Calu3 (cell line): ENCODE data around the gene RSRP1. TPM values are rescaled to one million over a fixed set of nuclear protein-coding genes. Genes with fewer than 3 reads are reported as not detected.
"Not testable (repeated sequence)": the region's sequence is repeated elsewhere in the genome, so short reads cannot be mapped to it uniquely, and the experiment has no call there.

Experiments used
- BruUV-seq: library from RNA; stranded (reverse); fragments of 400-500 nt; replicated peaks from 2 replicates; lab custom pipeline; 2021; lab: Mats Ljungman, UMichigan
- CTCF ChIA-PET: fragments of 300-600 bp; sonication (Branson Sonifier 250); formaldehyde crosslinking; loops from one replicate; lab custom pipeline; 2022; ENCODE audit warnings: antibody characterized with exemption; lab: Charles Lee
- DNase-seq: peaks from one replicate; pipeline ENCODE4 v3.0.0; 2022
- H3K27ac Mint-ChIP-seq: one replicate; pipeline ENCODE4 v1.8.0; 2022; ENCODE audit warnings: mixed read lengths; ENCODE audit not compliant: unreplicated experiment
- H3K27me3 Mint-ChIP-seq: one replicate; pipeline ENCODE4 v1.8.0; 2022; ENCODE audit warnings: mixed read lengths; ENCODE audit not compliant: unreplicated experiment
- H3K36me3 Mint-ChIP-seq: one replicate; pipeline ENCODE4 v1.8.0; 2022; ENCODE audit warnings: mild to moderate bottlenecking, moderate library complexity, mixed read lengths; ENCODE audit not compliant: insufficient read depth, unreplicated experiment
- H3K4me1 Mint-ChIP-seq: one replicate; pipeline ENCODE4 v1.8.0; 2022; ENCODE audit warnings: mild to moderate bottlenecking, low read depth, mixed read lengths; ENCODE audit not compliant: unreplicated experiment
- H3K4me3 Mint-ChIP-seq: one replicate; pipeline ENCODE4 v1.8.0; 2022; ENCODE audit warnings: mild to moderate bottlenecking, low read depth, moderate library complexity, mixed read lengths; ENCODE audit not compliant: unreplicated experiment
- H3K9me3 Mint-ChIP-seq: one replicate; pipeline ENCODE4 v1.8.0; 2022; ENCODE audit warnings: low read depth, mixed read lengths; ENCODE audit not compliant: unreplicated experiment
- intact Hi-C: fragments of 100-400 bp; cut with micrococcal nuclease; formaldehyde crosslinking; loops from one replicate; pipeline ENCODE4 v1.10.0; 2022; ENCODE audit not compliant: unreplicated experiment
- total RNA-seq: library from RNA; stranded (reverse); gene quantifications from 2 replicates; pipeline ENCODE4 v1.2.3, GENCODE V29; 2022

The RSRP1 gene
- total RNA-seq, 1 experiment from 2014 or later, result 56.9 TPM

DNA sequence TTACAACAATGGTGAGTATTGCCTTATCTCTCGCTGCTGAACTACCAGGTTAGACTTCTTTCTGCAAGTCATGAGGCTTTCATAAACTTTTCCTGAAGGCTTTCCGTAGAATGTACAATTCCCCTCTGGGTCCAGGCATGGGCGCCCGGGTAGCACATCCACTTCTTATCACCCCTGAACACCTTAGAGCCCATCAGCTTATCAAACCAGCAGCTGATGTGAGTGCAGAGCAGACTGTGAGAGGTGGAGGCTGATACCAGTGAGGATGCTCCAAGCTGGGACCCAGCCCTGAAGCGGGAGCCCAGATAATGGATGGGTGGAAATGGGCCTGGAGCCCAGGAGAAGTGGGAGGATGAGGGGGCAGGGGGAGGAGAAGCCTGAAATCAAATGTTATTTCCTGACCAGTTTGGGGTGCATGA, 32.4 kb upstream of the RSRP1 start:
- H3K4me1 Mint-ChIP-seq, H3K36me3 Mint-ChIP-seq, H3K9me3 Mint-ChIP-seq, DNase-seq, H3K27me3 Mint-ChIP-seq, intact Hi-C loops, H3K4me3 Mint-ChIP-seq, H3K27ac Mint-ChIP-seq, BruUV-seq: not testable (repeated sequence)
- CTCF ChIA-PET, result interaction anchor here (0.7 kb wide), 1 partner anchor 30 kb away, joined by 5 read pairs; no protein-coding TSS in a partner anchor

DNA sequence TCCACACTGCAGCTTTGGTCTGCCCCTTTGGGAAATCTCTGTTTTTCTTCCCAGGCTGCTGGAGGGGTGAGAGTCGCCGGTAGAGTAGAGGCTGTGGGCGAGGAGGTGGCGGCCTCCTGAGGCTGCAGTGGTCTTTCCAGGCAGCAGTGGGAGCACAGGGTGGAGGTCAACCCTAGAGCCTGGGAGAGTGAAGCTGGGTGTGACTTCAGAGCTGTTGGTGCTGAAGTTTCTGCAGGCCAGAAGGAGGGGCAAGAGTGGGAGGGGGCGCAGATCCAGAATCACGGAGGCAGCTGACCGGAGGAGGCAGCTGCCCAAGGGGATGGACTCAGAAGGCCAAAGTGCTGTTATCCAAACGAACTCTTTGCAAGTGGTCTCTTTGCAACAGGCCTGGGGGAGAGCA, 31.5 kb upstream of the RSRP1 start:
- DNase-seq, H3K36me3 Mint-ChIP-seq, intact Hi-C loops, H3K4me3 Mint-ChIP-seq, H3K9me3 Mint-ChIP-seq, H3K4me1 Mint-ChIP-seq, BruUV-seq, H3K27ac Mint-ChIP-seq, CTCF ChIA-PET, H3K27me3 Mint-ChIP-seq: not testable (repeated sequence)

DNA sequence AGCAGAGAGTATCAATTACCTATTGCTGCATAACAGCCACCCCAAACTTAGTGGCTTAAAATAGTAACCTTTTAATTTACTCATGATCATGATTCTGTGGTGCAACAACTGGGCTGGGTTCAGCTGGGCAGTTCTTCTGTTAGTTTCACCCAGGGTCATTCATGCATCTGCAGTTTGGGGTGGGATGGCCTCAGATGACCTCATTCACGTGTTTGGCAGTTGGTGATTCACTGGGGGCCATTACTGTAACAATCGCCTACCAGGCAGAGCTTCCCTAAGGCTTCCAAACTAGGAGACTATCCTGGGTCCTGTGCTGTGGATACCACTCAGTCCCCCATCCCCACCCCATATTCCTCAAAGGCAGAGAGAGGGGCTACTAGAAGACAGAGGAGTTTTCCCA, 31.1 kb upstream of the RSRP1 start:
- H3K27me3 Mint-ChIP-seq, H3K36me3 Mint-ChIP-seq, H3K9me3 Mint-ChIP-seq, H3K27ac Mint-ChIP-seq, DNase-seq, H3K4me3 Mint-ChIP-seq, intact Hi-C loops, BruUV-seq, CTCF ChIA-PET, H3K4me1 Mint-ChIP-seq: not testable (repeated sequence)

DNA sequence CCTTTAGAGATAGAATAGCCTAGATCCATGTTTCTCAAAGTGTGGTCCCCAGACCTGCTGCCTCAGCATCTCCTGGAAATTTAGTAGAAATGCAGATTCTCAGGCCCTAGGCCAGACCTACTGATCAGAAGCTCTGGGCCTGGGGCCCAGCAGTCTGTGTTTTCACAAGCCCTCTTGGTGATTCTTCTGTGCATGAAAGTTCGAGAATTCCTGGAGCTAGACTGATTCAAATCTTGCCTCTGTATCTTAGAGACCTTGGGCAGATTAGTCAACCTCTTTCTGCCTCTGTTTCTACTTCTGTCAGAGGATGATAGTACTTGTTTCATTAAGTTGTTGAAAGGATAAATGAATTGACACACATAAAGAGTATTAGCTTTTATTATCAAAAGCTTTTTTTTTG, 30.0 kb upstream of the RSRP1 start:
- DNase-seq, H3K4me1 Mint-ChIP-seq, intact Hi-C loops, H3K27ac Mint-ChIP-seq, H3K27me3 Mint-ChIP-seq, CTCF ChIA-PET, BruUV-seq, H3K4me3 Mint-ChIP-seq, H3K36me3 Mint-ChIP-seq, H3K9me3 Mint-ChIP-seq: not testable (repeated sequence)

DNA sequence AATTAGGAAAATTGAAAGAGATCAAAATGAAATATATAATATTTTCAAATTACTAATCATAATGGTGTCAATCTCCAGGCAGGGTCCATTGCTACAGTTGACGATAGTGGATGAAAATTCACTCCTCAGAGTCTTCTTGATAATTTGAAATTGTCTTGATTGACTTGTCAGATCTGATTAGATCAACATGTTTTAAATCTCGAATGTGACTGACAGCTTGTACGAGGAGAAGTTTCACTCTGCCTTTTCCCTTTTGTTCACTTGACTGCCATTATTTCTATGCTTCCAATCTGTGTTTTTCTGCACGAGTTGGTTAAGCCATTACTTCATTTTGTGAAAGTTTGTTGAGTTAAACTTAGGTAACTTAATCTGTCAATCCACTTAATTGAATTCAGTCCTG, 28.4 kb upstream of the RSRP1 start:
- H3K27ac Mint-ChIP-seq, H3K36me3 Mint-ChIP-seq, H3K9me3 Mint-ChIP-seq, H3K4me3 Mint-ChIP-seq, BruUV-seq, H3K27me3 Mint-ChIP-seq, DNase-seq, CTCF ChIA-PET, intact Hi-C loops, H3K4me1 Mint-ChIP-seq: not testable (repeated sequence)

DNA sequence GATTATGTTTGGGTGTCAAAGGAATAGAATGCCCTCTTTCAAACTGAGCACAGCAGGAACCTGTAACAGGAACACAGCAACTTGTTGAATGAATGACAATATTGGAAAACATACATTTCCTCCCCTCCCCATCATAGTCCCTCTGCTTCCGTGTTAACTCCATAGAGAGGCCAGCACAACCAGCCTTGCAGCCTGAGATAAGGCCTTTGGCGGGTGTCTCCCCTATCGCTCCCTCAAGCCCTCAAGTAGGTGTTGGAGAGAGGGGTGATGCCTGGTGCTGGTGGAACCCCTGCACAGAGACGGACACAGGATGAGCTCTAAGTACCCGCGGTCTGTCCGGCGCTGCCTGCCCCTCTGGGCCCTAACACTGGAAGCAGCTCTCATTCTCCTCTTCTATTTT, 25.0 kb upstream of the RSRP1 start, which contains the start of gene RHD:
Gene RHD, plus strand, starts transcription at position 272 of the 400 bp plus-strand sequence. Its CDS starts 39 bp downstream, at position 311.
- H3K4me1 Mint-ChIP-seq, H3K27me3 Mint-ChIP-seq, H3K9me3 Mint-ChIP-seq, intact Hi-C loops, H3K4me3 Mint-ChIP-seq, H3K27ac Mint-ChIP-seq, BruUV-seq, CTCF ChIA-PET, DNase-seq, H3K36me3 Mint-ChIP-seq: not testable (repeated sequence)

DNA sequence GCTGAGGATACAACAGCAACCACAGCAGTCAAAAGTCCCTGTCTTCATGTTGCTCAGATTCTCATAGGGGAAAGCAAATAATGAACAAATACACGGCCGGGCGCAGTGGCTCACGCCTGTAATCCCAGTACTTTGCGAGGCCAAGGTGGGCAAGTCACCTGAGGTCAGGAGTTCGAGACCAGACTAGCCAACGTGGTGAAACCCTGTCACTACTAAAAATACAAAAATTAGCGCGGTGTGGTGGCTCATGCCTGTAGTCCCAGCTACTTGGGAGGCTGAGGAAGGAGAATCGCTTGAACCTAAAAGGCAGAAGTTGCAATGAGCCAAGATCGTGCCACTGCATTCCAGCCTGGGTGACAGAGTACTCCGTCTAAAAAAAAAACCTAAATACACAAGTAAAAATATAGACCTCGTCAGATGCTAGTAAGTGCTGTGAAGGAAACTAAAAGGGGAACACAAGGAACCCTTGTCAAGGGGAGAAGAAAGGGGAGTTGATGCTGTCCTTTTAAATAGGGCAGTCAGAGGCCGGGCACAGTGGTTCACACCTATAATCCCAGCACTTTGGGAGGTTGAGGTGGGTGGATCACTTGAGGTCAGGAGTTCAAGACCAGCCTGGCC, 21.0 kb upstream of the RSRP1 start:
- H3K9me3 Mint-ChIP-seq, CTCF ChIA-PET, H3K36me3 Mint-ChIP-seq, H3K27ac Mint-ChIP-seq, intact Hi-C loops, DNase-seq, H3K27me3 Mint-ChIP-seq, BruUV-seq, H3K4me1 Mint-ChIP-seq: not testable (repeated sequence)
- peak overlapping the region; percentile 62 for H3K4me3 Mint-ChIP-seq

- peak; percentile 88 for DNase-seq
- intact Hi-C loops, H3K27ac Mint-ChIP-seq, H3K4me1 Mint-ChIP-seq, H3K9me3 Mint-ChIP-seq, H3K27me3 Mint-ChIP-seq, CTCF ChIA-PET, H3K36me3 Mint-ChIP-seq: not testable (repeated sequence)
- peak overlapping the region; percentile 62 for H3K4me3 Mint-ChIP-seq
- BruUV-seq, result TSS peak; percentile 67
These were observed 20.3 kb upstream of the RSRP1 start for GRCh38 chr1:25267288-25268142.

DNA sequence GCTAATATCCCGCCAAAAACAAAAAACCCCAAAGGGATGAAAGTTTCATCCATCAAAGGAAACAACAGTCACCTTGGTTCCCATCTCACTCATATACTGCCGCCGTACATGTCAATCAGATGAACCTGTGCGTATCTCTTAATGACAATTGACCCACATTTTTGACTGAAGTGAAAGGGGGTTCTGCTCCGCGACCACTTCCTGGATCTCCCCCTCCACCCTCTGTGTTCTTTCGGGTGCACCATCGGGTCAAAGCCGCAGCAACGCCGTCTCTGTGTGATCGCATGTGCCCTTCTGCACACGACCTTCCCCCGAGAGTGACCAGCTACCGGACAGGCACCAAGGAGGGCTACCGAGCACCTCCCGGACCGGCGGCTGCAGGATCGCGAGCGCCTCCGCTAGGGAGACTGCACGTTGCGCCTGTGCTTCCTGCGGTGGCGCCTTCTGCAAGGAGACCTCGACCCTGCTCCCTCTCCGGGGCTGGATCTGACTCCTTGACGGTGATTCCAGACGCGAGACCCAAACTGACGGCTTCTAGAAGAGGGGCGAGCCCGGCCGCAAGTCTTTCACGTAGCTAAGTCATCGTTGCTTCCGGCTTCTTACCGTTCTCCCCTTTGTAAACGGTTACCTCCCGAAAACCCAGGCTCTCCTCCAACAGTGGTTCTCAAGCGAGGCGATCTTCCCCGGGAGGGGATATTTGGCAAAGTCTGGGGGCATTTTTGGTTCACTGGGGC, 19.5 kb upstream of the RSRP1 start:
- DNase-seq, result peak; percentile 45
- CTCF ChIA-PET, H3K9me3 Mint-ChIP-seq, H3K27ac Mint-ChIP-seq, H3K27me3 Mint-ChIP-seq, H3K4me1 Mint-ChIP-seq, intact Hi-C loops, BruUV-seq, H3K36me3 Mint-ChIP-seq: not testable (repeated sequence)
- peak overlapping the region; percentile 76 for H3K4me3 Mint-ChIP-seq
